NOMO-1 (cell line): ENCODE data around the gene C1QTNF9.
A peak's percentile ranks its signal among the peaks of the same experiment; 100 is the strongest.
"Not testable (repeated sequence)": the region's sequence is repeated elsewhere in the genome, so short reads cannot be mapped to it uniquely, and the experiment has no call there.

Experiments used
- DNase-seq, 2 experiments: peaks; one replicate each; lab custom pipeline; 2025; ENCODE audit not compliant: unreplicated experiment in 2 of 2; lab: John Stamatoyannopoulos, UW

The C1QTNF9 gene

GRCh38 chr13:24281188-24282008 is 28.0 kb upstream of the C1QTNF9 start:
- DNase-seq: no peak

- no peak for DNase-seq
Observed at GRCh38 chr13:24282256-24282655, 27.1 kb upstream of the C1QTNF9 start.

- DNase-seq: no peak
Observed at GRCh38 chr13:24284889-24285565, 24.4 kb upstream of the C1QTNF9 start.

GRCh38 chr13:24286624-24287023 is 22.8 kb upstream of the C1QTNF9 start:
- no peak for DNase-seq

- DNase-seq: peak in 1 of 2 experiments; percentile 13
Observed at GRCh38 chr13:24287748-24288287, 21.6 kb upstream of the C1QTNF9 start.

GRCh38 chr13:24288870-24289269 is 20.5 kb upstream of the C1QTNF9 start:
- DNase-seq: peak; percentile 57 to 80

GRCh38 chr13:24290280-24290932 is 19.0 kb upstream of the C1QTNF9 start:
- DNase-seq: no peak

- DNase-seq: no peak
Observed at GRCh38 chr13:24292481-24292880, 16.9 kb upstream of the C1QTNF9 start.

- no peak for DNase-seq
Observed at GRCh38 chr13:24293746-24294145, 15.6 kb upstream of the C1QTNF9 start.

- DNase-seq: no peak
Observed at GRCh38 chr13:24299488-24300114, 9.8 kb upstream of the C1QTNF9 start.

- DNase-seq: no peak
Observed at GRCh38 chr13:24301434-24301833, 7.9 kb upstream of the C1QTNF9 start.

- DNase-seq: no peak
Observed at GRCh38 chr13:24301911-24302310, 7.5 kb upstream of the C1QTNF9 start.

GRCh38 chr13:24304620-24305019 is 4.8 kb upstream of the C1QTNF9 start:
- DNase-seq: no peak

GRCh38 chr13:24306632-24307031 is 2.7 kb upstream of the C1QTNF9 start:
- no peak for DNase-seq

GRCh38 chr13:24307211-24308067 is 1.9 kb upstream of the C1QTNF9 start:
- DNase-seq: no peak

- DNase-seq: no peak
Observed at GRCh38 chr13:24308068-24308445, 1.3 kb upstream of the C1QTNF9 start.

- no peak for DNase-seq
Observed at GRCh38 chr13:24308488-24309020, 826 bp upstream of the C1QTNF9 start.

- DNase-seq: no peak
Observed at GRCh38 chr13:24313439-24313838, 4.1 kb downstream of the C1QTNF9 start.

- DNase-seq: not testable (repeated sequence)
Observed at GRCh38 chr13:24317835-24318234, 8.5 kb downstream of the C1QTNF9 start.

- DNase-seq: not testable (repeated sequence)
Observed at GRCh38 chr13:24318878-24319277, 9.5 kb downstream of the C1QTNF9 start.
